ENCODE results near the gene WDPCP.

- no peak for TF ChIP-seq CTCF (IDR thresholded peaks at IDR 0.05)
- no peak for TF ChIP-seq EZH2 (IDR thresholded peaks at IDR 0.05; ENCODE audit: borderline replicate concordance, insufficient read depth, low read depth, low read length, poor library complexity, severe bottlenecking)
These were observed 330.8 kb downstream of the WDPCP start for GRCh38 chr2:63257473-63257872.

Data from B cell (primary cell).